Hippocampal formation (tissue), 2 donors: ENCODE measurements around the gene SLC35G6.
"Not testable (repeated sequence)": the region's sequence is repeated elsewhere in the genome, so short reads cannot be mapped to it uniquely, and the experiment has no call there.

Source experiments
- DNase-seq, 2 donors: peaks; one replicate each; lab custom pipeline; 2025; lab: John Stamatoyannopoulos, UW

SLC35G6 gene

GRCh38 chr17:7481275-7481674, at the start of gene SLC35G6:
TSS of gene SLC35G6 (plus strand) at chr17:7481446. CDS start at chr17:7481517, 71 bp downstream.
- not testable (repeated sequence) for DNase-seq

GRCh38 chr17:7432296-7432695, 49.0 kb upstream of the SLC35G6 start:
- no peak for DNase-seq

GRCh38 chr17:7435676-7436555, 45.3 kb upstream of the SLC35G6 start:
- DNase-seq = peak in 1 of 2 donors; percentile 23

- DNase-seq = peak; percentile 44 to 53
Observed at GRCh38 chr17:7436556-7437368, 44.5 kb upstream of the SLC35G6 start.

- DNase-seq = no peak
Observed at GRCh38 chr17:7437369-7437863, 43.8 kb upstream of the SLC35G6 start.

GRCh38 chr17:7437950-7438614, 43.2 kb upstream of the SLC35G6 start:
- peak; percentile 17 to 54 for DNase-seq

GRCh38 chr17:7438656-7439460, 42.4 kb upstream of the SLC35G6 start:
- no peak for DNase-seq

DNA sequence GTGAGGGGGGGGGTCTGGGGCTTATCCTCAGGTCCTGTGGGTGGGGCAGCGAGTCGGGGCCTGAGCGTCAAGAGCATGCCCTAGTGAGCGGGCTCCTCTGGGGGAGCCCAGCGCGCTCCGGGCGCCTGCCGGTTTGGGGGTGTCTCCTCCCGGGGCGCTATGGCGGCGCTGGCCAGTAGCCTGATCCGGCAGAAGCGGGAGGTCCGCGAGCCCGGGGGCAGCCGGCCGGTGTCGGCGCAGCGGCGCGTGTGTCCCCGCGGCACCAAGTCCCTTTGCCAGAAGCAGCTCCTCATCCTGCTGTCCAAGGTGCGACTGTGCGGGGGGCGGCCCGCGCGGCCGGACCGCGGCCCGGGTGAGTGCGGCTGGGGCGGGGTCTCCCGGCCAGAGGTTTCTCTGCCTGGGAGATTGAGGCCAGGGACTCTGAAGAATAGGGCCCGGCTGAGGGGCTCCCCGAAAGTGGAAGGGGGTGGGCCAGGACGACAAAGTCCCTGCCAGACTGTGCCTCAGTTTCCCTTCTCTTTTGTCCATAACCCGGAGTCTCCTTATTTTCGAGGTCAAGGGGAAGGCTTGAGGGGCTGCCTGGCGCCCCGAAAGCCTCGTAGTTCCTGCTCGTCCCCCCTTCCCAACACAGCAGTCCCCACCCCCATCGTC, 41.7 kb upstream of the SLC35G6 start, which contains the start of gene FGF11:
Gene FGF11 (plus strand): TSS at position 51 of the 651 bp plus-strand sequence. CDS start 109 bp downstream, at position 160.
- no peak for DNase-seq

- DNase-seq = peak in 1 of 2 donors; percentile 15
Observed at GRCh38 chr17:7440113-7440833, 41.0 kb upstream of the SLC35G6 start.

GRCh38 chr17:7440834-7441195, 40.4 kb upstream of the SLC35G6 start:
- no peak for DNase-seq

GRCh38 chr17:7441266-7441665, 40.0 kb upstream of the SLC35G6 start:
- no peak for DNase-seq

DNA sequence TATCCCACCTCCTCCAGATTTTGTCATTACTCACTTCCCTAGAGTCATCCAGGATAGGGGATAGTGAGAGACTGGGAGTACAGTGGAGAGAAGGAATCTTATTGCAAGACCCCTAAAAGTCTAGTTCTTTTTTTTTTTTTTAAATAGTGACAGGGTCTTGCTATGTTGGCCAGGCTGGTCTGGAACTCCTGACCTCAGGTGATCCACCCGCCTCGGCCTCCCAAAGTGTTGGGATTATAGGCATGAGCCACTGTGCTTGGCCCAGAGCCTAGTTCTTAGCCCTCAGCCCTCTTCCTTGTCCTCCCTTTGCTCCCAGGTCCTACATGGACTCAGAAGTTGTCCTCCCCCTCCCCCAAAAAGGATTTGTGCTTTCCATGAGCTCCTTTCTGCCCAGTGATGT, 39.1 kb upstream of the SLC35G6 start:
- no peak for DNase-seq

DNA sequence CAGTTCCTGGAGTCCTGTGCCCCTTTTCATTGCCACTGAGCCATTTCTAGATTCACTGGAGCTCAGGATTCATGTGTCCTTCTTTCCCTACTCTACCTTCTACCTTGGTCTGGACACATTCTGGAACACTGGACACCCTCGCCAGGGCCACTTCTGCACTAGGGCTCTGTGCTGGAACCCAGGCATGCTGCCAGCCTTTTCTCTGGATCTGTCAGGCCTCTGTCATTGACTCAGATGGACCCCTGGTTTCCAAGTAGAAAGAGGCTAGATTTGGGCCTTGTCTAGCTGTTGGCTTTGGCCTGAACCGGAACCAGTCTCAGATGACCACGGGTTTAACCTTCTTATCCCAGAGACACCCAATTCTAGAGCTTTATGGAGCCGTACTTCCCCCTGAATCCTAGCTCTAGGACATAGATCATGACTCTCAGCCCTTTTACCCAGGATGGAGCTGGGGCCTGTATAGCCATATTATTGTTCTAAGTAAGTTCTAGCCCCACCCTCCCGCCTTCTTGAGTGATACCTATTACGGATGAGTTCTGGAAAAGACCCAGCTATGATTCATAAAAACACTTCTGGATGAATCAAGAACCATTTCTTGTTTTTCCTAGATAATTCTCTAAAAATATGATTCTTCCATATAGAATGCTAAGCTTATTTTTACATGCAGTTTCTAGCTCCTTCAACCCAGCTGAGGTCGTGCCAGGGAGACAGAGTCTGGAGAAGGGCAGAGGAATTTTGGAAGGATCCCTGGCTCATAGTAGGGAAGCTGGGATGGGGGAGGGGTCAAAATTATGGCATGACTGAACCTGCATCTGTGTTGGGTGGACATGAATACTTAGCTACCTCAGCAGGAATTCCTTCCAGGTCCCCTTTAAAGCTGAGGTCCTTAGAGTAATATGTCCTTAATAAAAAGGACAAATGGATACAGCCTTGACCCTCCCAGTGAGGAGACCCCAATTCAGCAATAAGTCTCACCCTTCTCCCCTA, 37.5 kb upstream of the SLC35G6 start:
- DNase-seq = no peak

DNA sequence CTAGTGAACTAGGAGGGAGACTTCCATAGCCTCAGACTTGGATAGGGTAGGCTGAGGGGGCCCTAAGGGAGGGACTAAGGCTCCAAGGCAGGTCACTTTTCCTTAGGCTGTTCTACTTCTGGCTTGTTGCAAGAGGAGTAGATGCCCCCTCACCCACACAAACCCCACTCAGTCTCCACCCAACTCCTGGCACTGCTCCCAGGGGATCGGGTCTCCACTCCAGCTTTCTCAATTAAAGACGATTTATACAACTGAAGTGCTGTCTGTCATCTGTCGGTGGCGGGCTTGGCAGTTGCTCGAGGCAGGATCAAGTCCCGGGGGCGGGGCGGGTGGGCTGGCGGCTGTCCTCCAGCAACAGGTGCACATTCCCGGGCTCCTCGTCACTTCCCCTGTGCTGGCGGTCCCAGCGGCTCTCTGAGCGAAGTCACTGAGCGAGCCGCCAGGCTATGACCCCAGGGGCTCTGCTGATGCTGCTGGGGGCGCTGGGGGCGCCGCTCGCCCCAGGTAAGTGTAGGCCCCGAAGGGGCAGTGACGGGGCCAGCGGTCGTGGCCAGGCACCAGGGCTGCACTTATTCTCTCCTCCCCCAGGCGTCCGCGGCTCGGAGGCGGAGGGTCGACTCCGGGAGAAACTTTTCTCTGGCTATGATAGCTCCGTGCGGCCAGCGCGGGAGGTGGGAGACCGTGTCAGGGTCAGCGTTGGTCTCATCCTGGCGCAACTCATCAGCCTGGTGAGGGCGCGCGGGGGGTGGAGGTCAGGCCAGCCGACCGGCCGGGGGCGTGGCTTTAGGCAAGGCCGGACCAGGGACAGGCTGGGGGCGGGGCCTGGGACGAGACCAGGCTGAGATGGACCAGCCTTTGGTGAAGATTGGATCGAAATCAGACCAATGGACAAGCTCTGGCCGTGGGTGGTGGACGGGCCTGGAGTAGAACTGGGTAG, 36.3 kb upstream of the SLC35G6 start, which contains the start of gene CHRNB1:
Gene CHRNB1 (plus strand): TSS at position 380 of the 937 bp plus-strand sequence. CDS start 67 bp downstream, at position 447.
- DNase-seq = peak; percentile 16 to 80

- no peak for DNase-seq
Observed at GRCh38 chr17:7445619-7445968, 35.7 kb upstream of the SLC35G6 start.

GRCh38 chr17:7448461-7448860, 32.8 kb upstream of the SLC35G6 start:
- DNase-seq = no peak

DNA sequence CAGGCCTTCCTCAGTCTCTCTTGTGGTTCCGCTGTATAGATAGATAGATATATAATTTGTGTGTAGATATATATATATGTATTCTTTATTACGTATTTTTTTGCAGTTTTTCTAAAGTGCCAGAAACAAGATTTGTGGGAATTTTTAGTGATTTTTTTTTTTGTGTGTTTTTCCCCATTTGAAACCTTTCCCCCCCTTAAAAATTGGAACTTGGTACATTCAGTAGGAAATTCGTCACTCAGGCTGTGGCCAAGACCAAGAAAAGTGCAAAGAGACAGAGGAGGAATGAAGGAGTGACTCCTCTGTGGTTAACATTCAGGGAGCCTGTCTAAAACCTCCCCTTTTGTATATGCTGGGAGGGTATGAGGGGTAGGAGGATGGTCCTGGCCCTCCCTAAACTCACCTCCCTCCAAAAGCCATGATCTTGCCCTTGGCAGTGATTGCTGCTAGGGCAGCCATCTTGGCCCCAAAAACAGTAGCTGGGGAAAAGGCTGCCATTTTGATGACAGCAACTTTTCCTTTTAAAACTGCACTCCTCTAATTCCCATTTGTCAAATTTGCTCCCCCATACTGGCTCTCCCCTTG, 21.2 kb upstream of the SLC35G6 start:
- no peak for DNase-seq
